GM19395 (cell line): ENCODE results near the gene ATP12A.

Source experiments
- ATAC-seq: cut with Tn5 transposase; IDR thresholded peaks from one replicate; pipeline ENCODE4 v1.9.1; 2021; ENCODE audit warnings: mild to moderate bottlenecking, moderate library complexity; ENCODE audit not compliant: unreplicated experiment

The ATP12A gene

DNA sequence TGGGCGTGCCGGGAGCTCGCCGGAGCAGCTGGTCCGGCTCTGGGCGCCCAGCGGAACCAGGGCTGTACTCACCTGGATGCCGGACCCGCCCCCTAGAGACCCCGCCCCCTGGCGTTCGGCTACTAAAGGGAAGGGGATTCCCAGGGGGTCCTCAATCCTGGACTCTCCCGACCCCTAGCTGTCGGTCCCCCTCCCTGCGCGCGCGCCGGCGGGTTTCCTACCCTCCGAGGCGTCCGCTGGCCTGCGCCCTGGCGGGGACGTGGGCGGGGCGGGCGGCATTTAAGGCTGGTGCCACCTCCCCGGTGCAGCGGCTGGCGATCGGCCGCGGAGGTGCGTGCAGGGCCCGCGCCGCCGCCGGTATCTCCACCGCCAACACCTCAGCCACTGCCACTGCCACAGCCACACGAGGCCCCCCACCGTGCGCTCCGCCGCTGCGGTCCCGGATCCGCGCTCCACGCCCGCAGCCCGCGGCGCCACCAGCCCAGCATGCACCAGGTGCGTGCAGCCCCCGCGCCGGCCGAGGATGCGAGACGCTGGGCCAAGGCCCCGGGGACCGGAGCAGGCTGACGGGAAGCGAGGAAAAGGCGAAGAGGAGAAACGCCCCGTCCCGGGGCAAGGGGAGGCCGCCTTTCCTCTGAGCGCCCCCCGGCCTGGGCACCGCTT lies at the start of gene ATP12A:
Gene ATP12A (plus strand): TSS at position 151 of the 663 bp plus-strand sequence. CDS start 336 bp downstream, at position 487.
- no peak for ATAC-seq

DNA sequence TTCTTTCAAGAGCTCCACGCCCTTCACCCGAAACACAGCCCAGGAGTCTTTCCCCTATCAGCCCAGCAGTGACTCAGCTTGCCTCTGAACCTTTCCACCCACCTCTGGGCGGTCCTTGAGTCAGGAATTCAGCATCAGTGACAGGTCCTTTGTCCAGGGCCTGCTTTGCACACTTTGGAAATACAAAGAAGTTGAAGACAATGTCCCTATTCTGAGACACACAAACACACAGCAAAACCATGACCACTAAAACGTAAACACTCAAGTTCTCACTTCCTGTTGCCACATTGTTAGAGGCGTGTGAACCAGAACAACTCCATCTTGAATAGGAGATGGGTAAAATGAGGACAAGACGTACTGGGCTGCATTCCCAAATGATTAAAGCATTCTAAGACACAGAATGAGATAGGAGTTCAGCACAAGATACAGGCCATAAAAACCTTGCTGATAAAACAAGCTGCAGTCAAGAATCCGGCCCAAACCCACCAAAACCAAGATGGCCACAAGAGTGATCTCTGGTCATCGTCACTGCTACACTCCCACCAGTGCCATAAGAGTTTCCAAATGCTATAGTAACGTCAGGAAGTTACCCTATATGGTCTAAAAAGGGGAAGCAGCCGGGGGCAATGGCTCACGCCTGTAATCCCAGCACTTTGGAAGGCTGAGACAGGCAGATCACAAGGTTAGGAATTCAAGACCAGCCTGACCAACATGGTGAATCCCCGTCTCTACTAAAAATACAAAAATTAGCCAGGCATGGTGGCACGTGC lies 49.2 kb upstream of the ATP12A start:
- no peak for ATAC-seq

DNA sequence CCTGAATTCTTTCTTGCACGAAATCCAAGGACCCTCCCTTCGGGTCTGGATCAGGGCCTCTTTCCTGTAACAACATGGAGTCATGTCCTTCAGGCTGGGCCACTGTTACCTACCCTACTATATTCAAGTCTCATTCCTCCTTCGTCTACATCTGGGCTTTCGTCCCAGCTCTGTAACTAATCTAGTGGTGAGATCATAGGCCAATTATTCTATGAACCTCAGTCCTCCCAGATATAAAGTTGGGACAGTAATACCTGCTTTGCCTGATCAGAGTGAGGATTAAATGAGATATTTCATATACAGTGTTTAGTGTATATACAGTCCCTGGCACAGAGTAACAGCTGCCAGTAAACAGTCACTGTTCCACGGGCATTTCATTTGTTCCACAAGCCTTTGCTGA lies 48.3 kb upstream of the ATP12A start:
- ATAC-seq: no peak

DNA sequence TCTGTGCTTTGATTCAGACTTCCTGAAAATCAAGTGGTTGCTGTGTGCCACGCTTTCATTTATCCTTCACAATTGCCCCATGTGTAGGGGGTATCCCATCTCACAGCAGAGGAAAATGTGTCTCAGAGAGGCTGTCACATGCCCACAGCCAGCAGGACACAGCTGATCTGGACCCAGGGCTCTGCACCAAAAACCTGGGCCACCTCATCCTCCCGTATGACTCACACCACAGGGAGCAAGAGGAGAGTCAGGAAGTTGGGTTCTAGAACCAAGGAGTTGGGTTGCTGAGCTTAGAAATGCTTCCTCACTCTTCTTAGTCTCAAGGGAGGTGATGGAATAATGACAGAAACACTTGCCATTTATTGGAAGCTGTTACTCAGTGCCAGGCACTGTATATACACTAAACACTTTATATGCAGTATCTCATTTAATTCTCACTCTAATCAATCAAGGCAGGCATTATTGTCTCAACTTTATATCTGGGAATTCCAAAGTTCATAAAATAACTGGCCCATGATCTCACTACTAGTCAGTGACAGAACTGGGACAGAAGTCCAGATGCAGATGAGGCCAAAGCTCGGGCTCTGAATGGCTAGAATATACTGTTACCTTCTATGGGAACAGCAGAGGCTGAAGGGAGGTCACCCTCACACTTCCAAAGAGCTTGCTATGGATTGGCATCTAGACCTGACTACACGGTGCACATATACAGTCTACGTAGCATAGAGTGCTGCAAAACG lies 47.7 kb upstream of the ATP12A start:
- no peak for ATAC-seq

DNA sequence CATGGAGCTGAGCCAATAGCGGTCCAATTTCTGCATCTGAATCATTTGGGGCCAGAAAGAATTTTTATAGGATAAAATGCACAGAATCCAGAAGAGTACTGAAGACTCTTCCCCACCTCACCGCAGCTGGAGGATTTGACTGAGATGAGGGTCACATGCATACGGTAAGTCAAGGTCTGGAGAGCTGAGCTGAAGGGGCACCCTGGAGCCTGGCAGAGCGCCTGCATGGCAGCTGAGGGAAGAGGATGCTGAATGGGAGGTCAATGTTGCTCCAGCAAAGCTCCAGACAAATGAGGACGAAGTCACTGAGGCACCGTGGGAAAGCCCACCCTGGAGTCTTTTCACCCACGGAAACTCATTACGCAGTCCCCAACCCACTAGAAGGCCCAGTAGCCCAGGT lies 43.4 kb upstream of the ATP12A start:
- ATAC-seq: no peak

DNA sequence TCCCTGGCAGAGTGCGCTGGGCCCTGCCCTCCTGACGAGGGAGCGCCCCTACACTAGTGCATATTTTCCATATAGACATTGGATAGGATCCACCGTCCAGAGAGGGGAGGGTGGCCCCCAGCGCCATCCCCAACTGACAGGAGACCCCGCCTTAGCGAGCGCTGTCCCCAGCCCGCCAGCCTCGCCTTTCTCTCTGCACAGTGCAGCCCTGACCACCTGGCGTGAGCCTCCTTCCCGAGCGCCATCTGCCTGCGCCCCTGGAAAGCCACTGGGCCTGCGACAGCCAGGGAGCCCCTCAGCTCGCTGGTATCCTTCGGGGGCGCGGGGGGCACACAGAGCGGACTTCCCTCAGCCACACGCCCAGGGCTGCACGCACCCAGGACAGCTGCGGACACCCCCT lies 42.1 kb upstream of the ATP12A start:
- ATAC-seq: no peak

DNA sequence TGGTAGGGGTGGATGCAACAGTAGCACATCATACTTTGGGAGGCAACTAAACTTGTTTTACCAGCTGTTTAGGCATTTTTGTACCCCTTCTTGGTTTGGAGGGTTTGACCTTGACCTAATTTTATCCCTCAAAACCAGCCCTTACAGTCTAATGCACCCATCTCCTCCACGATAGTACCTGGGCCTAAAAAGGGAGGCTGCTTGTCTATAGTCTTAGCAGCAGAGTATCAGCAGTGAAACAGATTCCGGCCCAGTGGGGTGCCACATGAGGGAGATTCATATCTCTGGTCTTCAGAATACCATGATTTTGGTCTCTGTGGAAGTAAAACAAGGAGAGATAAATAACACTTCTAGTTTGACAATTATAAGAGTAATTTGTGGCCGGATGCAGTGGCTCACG lies 39.5 kb upstream of the ATP12A start:
- no peak for ATAC-seq

DNA sequence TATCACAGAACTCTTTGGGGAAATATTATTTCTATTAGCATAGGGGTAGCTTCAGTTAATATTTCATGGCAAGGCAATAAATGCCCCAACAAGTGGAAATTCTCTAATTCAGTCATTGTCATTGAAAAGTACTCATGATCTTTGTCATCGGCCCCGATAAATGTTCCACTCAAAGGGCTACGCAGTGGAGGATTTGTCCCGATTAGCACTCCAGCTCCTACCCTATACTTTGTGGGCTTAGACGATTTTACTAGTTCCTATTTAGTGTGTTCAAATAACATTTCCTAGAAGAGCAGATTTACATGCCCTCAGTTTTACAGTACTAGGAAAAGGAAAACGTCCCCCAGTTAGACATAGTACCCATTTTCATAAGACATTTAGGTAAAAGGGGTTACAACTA lies 38.0 kb upstream of the ATP12A start:
- ATAC-seq: no peak

DNA sequence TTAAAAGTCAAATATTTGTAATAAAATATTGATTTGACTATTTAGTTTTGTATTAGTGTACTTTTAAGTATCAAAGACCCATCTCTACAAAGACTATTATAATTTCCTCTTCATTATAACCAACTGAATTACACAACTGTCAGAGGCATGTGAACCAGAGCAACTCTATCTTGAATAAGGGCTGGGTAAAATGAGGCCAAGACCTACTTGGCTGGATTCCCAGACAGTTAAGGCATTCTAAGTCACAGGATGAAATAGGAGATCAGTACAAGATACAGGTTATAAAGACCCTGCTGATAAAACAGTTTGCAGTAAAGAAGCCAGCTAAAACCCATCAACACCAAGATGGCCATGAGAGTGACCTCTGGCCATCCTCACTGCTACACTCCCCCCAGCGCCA lies 36.2 kb upstream of the ATP12A start:
- no peak for ATAC-seq

DNA sequence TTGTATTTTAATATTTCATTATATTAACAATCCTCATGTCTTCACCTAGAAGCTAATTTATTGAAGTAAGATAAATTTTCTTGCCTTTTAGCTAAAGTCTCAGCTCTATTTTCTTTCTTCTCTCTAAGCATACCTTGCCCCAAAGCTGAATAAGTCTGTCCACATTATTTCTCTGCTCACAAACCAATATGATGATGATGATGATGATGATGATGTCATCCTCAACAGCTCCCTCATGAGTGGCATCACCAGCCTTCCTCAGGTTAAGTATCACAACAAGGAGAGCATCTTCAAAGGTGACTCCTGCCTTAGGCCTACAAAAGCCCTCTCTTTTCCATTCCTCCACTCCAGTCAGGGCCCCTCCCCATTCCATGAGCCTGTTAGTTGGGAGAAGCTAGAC lies 31.9 kb upstream of the ATP12A start:
- ATAC-seq: no peak

DNA sequence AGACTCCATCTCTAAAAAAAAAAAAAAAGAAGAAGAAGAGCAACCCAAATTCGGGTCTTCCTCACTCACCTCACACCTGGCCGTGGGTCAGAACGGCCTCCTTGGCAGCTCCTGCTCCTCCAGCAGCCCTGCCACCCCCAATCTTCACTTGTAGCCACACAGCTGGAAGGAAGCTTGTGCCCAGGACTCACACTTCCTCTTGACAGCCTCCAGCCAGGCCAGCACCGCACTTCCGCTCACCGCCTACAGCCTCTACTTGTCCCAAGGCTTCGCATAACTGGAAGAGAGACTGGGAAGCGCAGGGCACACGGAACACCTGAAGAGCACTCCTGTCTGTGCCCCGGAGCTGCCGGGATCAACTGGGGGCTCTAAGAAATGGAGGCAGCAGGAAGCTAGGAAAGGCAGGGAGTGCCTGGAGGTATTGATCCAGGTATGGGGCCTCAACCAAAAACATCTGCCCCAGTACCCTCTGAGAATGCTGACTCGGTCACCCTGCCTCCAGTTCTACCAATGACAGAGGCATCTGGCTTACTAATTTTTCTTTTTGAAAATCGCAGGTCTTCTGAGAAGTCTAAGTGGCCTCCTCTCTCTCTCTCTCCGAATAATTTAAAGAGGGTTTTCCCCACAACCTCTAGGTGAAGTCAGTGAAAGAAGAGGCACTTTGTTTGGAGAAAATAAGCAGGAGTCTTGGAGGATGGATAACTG lies 31.1 kb upstream of the ATP12A start:
- no peak for ATAC-seq

DNA sequence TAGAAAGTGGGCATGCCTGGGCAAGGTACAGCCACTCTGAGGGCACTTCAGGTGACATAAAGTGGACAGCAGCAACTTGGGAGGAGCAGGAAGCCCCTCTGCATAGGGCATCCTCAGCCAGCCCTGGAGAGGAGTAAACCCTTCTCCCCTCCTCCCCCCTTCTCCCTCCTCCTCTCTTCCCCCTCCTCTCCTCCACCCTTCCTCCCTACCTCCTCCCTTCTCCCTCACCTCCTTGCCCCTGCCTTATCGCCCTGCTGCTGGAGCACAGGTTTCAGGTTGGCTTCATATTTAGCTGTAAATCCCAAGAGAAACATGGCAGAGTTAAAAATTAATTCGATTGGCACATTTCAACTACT lies 30.5 kb upstream of the ATP12A start:
- no peak for ATAC-seq

DNA sequence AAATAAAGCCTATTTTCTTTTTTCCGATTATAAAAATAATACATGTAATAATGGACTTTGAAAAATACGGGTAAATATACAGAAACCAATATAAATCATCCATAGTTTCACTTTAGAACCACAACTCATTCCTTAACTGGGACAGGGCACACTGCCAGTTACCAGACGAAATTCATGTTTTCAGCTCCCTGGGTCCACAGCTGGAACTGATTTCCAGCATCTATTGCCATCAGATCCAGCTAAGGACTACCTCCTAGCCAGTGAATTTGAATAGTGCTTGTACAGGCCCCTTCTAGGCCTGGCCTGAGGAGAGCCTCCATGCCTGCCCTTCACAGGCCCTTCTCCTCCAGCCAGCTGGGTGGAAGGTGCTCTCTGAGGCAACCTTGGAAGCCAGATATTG lies 30.0 kb upstream of the ATP12A start:
- no peak for ATAC-seq

DNA sequence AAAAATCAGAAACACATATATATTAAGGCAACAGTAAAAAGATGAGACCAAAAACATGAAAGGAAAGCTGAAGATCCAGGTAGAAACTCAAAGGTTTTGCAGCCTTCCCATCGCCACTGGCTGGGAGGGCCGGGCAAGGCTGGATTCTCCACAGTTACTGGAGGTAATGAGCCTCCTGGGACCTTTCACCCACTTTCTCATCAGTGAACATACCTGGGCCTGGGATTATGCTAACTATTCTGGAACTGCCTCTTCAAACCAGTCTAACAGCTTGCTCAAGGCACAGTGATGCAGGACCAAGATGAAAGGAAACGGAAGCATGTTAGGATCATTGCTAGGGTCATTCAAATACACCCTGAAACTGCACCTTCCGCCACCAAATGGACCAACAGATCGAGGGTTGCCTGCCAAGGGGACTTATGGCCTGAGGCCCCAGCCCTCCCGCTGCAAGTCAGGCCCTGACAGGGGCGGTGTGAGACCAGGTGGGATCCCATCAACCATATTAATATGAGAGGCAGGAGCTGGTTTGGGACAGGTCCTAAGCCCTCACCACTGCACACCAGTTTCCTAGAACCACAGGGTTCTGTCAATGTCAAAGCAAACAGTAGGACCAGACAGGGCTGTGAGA lies 28.4 kb upstream of the ATP12A start:
- ATAC-seq: no peak

DNA sequence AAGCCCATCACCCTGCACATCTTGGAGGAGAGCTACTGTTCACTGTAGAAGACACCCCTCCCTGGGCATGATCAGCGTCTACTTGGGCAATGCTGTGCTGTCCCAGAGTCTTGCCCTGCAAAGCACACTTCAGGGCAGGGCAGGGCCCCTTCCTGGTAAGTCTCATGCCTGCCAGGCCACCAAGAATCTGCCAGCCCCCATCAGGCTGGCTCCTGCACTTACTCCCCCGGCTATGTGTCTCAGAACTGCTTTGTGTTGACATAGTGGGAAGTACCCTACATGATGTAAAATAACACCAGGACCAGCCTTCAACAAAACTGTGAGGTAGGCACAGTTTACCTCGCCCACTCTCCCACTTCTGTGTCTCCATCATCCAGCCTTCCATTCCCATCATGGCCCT lies 27.8 kb upstream of the ATP12A start:
- no peak for ATAC-seq

DNA sequence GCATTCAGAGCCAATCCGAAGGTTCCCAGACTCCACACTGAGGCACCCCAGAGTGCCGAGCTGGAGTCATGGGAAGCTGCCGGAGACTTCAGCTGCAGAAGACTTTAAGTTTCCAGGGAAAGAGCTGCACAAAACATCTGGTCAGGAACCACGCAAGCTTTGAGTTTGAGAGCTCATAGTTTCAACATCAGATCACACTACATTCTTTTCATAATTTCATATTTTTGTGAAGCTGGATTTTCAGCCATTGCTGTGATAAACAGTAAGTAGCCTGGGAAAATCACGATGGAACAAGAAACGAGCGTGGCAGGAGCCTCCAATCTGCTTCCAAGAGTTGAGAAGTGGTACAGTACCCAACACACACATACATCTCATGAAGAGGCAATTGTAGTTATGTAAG lies 25.5 kb upstream of the ATP12A start:
- no peak for ATAC-seq

DNA sequence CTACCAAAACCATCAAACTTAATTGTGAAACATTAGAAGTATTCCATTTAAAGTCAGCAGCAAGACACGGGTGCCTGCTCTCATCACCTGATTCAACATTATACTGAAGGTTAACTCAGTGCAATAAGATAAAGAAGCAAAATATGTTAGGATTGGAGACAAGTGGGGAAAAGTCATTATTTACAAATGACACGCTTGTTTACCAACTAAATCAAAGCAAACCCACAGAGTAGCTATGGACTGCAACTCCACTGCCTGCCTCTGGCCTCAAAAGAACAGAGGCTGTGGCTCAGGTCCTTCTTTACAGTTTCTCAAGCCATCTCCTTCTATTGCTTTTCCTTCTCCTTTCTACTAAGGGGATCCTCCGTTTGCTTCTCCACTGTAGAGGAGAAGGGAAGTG lies 21.0 kb upstream of the ATP12A start:
- no peak for ATAC-seq

DNA sequence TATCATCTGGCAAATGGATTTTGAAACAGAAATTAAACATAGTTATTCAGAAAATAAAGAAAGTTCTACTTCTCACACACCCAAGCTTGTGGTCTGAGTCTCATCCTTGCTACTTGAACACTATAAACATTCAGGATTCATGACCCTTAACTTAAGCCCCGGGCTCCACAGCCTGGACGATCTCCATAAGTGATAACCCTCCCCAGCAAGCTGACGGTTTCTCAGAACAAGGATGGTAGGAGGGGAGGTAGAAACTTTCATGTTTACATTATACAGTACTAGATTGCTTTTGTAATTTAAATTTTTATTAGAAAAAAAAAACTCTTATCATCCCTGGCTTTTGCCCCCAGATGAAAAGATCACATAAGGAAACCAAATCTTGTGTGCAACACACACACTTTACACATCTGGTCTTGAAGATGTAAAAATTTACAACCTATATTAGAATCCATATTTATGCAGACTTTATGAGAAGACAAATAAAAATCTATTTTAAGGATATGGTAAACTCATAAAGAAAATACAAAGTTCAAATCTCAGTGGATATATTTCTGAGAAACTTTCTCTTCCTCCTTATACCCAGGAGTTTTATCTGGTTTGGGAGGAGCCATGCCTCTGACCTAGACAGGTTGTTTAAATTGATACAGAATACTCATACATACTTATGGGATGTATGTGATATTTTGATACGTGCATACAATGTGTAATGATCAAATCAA lies 20.0 kb upstream of the ATP12A start:
- ATAC-seq: no peak

DNA sequence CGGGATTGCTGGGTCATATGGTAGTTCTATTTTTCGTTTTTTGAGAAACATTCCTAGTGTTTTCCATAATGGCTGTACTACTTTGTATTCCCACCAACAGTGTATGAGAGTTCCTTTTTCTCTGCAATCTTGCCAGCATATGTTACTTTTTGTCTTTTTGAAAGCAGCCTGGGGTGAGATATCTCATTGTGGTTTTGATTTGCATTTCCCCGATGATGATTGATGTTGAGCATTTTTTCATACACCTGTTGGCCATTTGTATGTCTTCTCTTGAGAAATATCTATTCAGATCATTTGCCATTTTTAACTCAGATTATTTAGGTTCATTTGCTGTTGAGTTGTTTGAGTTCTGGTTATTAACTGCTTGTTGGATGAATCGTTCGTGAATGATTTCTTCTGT lies 18.5 kb upstream of the ATP12A start:
- no peak for ATAC-seq
